Measurements from ENCODE around the gene CHST5.

Gene CHST5

GRCh38 chr16:75535901-75536300 lies at the start of gene CHST5:
TSS of gene CHST5 (minus strand) at chr16:75536108. CDS start at chr16:75530384, 5,724 bp downstream.
- Histone ChIP-seq H3K4me1 (ENCODE audit: control insufficient read depth, insufficient read depth, low read length) (no peaks in the 10 kb centered on the region), H3K27me3 (ENCODE audit: control insufficient read depth, insufficient read depth, low read length) (no peaks in the 10 kb centered on the region), H3K4me3 (ENCODE audit: low read length) (peak within 1 kb of the TSS; percentile 46), H3K27ac (ENCODE audit: low read depth, low read length) (no peak within 1 kb of the TSS), H3K36me3 (ENCODE audit: control insufficient read depth, insufficient read depth, low read length) (peaks cover 2% of the 10 kb centered on the region), H3K9ac (ENCODE audit: low read length) (no peak within 1 kb of the TSS)

GRCh38 chr16:75584108-75584507 lies 48.2 kb upstream of the CHST5 start:
- Histone ChIP-seq H3K4me1 (ENCODE audit: control insufficient read depth, insufficient read depth, low read length) (peaks cover 5% of the 10 kb centered on the region), H3K9ac (ENCODE audit: low read length) (no peak overlapping the region), H3K27ac (ENCODE audit: low read depth, low read length) (no peak overlapping the region), H3K36me3 (ENCODE audit: control insufficient read depth, insufficient read depth, low read length) (no peaks in the 10 kb centered on the region), H3K4me3 (ENCODE audit: low read length) (no peak overlapping the region), H3K27me3 (ENCODE audit: control insufficient read depth, insufficient read depth, low read length) (no peaks in the 10 kb centered on the region)

DNA sequence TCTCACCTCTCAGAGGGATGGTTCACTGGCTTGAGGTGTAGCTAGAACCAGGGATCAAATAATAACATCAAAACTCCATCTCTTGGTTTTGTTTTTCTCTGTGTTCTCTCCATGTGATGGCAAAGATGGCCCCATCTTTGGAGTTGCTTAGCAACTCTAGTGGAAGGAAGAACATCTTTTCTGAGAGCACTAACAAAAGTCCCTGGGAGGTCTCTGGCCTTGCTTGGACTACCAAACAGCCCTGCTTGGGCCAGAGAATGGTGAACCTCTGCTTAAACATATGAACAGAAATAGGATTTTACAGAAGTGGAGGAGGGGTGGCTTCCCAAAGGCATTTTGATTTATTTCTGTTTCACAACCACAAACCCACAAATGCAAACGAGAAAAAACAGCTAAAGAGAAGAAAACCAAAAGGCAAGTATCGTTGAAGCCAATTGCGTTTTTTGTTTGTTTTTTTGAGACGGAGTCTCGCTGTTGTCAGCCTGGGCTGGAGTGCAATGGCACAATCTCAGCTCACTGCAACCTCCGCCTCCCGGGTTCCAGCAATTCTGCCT lies 43.5 kb upstream of the CHST5 start:
- H3K4me1 ChIP-seq (ENCODE audit: control insufficient read depth, insufficient read depth, low read length) = no peaks in the 10 kb centered on the region
- H3K27ac ChIP-seq (ENCODE audit: low read depth, low read length) = no peak overlapping the region
- no peaks in the 10 kb centered on the region for H3K27me3 ChIP-seq (ENCODE audit: control insufficient read depth, insufficient read depth, low read length)
- H3K9ac ChIP-seq (ENCODE audit: low read length) = no peak overlapping the region
- peaks cover 19% of the 10 kb centered on the region for H3K36me3 ChIP-seq (ENCODE audit: control insufficient read depth, insufficient read depth, low read length)
- H3K4me3 ChIP-seq (ENCODE audit: low read length) = no peak overlapping the region

GRCh38 chr16:75578725-75579124 lies 42.8 kb upstream of the CHST5 start:
- H3K27ac ChIP-seq (ENCODE audit: low read depth, low read length) = no peak overlapping the region
- no peaks in the 10 kb centered on the region for H3K27me3 ChIP-seq (ENCODE audit: control insufficient read depth, insufficient read depth, low read length)
- peaks cover 22% of the 10 kb centered on the region for H3K36me3 ChIP-seq (ENCODE audit: control insufficient read depth, insufficient read depth, low read length)
- H3K4me3 ChIP-seq (ENCODE audit: low read length) = no peak overlapping the region
- H3K9ac ChIP-seq (ENCODE audit: low read length) = no peak overlapping the region
- no peaks in the 10 kb centered on the region for H3K4me1 ChIP-seq (ENCODE audit: control insufficient read depth, insufficient read depth, low read length)

- no peak overlapping the region for H3K9ac ChIP-seq (ENCODE audit: low read length)
- no peak overlapping the region for H3K27ac ChIP-seq (ENCODE audit: low read depth, low read length)
- H3K27me3 ChIP-seq (ENCODE audit: control insufficient read depth, insufficient read depth, low read length) = no peaks in the 10 kb centered on the region
- H3K4me1 ChIP-seq (ENCODE audit: control insufficient read depth, insufficient read depth, low read length) = no peaks in the 10 kb centered on the region
- H3K4me3 ChIP-seq (ENCODE audit: low read length) = no peak overlapping the region
- peaks cover 22% of the 10 kb centered on the region for H3K36me3 ChIP-seq (ENCODE audit: control insufficient read depth, insufficient read depth, low read length)
These were observed 42.3 kb upstream of the CHST5 start for GRCh38 chr16:75578212-75578611.

- no peak overlapping the region for H3K4me3 ChIP-seq (ENCODE audit: low read length)
- no peak overlapping the region for H3K9ac ChIP-seq (ENCODE audit: low read length)
- no peaks in the 10 kb centered on the region for H3K27me3 ChIP-seq (ENCODE audit: control insufficient read depth, insufficient read depth, low read length)
- peaks cover 30% of the 10 kb centered on the region for H3K36me3 ChIP-seq (ENCODE audit: control insufficient read depth, insufficient read depth, low read length)
- H3K27ac ChIP-seq (ENCODE audit: low read depth, low read length) = no peak overlapping the region
- H3K4me1 ChIP-seq (ENCODE audit: control insufficient read depth, insufficient read depth, low read length) = no peaks in the 10 kb centered on the region
These were observed 40.5 kb upstream of the CHST5 start for GRCh38 chr16:75576384-75576811.

- Histone ChIP-seq H3K36me3 (ENCODE audit: control insufficient read depth, insufficient read depth, low read length) (peaks cover 30% of the 10 kb centered on the region), H3K27ac (ENCODE audit: low read depth, low read length) (no peak overlapping the region)
These were observed 40.0 kb upstream of the CHST5 start for GRCh38 chr16:75575958-75576357.

DNA sequence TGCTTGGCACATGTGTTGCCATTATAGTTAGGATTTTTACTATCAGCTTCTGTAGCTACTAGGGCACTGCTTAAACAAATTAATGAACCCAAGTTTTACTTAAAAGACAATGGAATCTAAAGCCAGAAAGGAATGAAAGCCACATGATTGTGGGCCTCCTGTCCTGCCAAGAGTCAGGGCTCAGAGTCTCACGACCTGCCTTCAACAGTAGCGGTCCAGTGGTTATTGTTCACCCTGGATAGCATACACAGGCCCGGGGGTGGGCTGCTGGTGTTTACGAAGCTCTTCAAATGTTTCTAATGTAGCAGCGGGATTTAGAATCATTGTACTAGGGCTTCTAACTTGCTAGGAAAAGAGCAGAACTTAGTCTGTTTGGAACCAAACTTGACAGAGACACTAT lies 38.0 kb upstream of the CHST5 start:
- Histone ChIP-seq H3K9ac (ENCODE audit: low read length) (no peak overlapping the region), H3K36me3 (ENCODE audit: control insufficient read depth, insufficient read depth, low read length) (peaks cover 39% of the 10 kb centered on the region), H3K27ac (ENCODE audit: low read depth, low read length) (no peak overlapping the region), H3K27me3 (ENCODE audit: control insufficient read depth, insufficient read depth, low read length) (no peaks in the 10 kb centered on the region), H3K4me3 (ENCODE audit: low read length) (no peak overlapping the region), H3K4me1 (ENCODE audit: control insufficient read depth, insufficient read depth, low read length) (no peaks in the 10 kb centered on the region)

More at GRCh38 chr16:75575958-75576357, 40.0 kb upstream of the CHST5 start:
- Histone ChIP-seq H3K9ac (ENCODE audit: low read length) (no peak overlapping the region), H3K4me3 (ENCODE audit: low read length) (no peak overlapping the region), H3K4me1 (ENCODE audit: control insufficient read depth, insufficient read depth, low read length) (no peaks in the 10 kb centered on the region), H3K27me3 (ENCODE audit: control insufficient read depth, insufficient read depth, low read length) (no peaks in the 10 kb centered on the region)

DNA sequence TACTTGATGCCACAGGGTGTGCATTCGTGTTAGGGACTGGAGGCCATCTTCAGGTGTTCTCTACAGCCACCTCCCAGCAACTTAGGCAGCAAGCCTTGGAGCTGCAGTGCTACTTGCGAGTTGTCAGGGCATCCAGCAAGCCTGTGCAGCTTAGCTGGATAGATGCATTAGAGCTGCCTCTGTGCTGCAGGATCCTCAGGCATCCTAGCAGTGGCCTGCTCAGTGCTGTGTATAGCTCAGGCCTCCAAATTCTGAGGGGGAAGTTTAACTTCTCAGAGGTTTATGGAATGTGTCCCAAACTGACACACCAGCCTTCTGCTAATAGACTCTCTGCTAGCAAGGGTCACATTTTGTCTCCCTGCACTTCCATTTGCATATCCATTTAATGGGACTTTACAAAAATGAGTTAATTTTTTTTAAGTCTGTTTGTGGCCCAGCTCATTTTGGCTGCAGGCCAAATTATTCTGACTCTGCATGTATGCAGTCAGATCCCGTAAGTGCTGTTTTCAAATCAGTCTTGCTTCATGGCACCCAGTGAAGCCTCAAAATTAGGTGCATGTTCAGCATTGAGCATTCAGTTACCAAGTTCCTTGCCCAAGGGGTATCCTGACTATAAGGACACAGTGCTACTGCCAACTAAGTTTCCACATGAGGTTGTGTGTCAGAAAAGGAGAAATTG lies 37.1 kb upstream of the CHST5 start:
- Histone ChIP-seq H3K27ac (ENCODE audit: low read depth, low read length) (no peak overlapping the region), H3K4me1 (ENCODE audit: control insufficient read depth, insufficient read depth, low read length) (peaks cover under 1% of the 10 kb centered on the region), H3K36me3 (ENCODE audit: control insufficient read depth, insufficient read depth, low read length) (peaks cover 37% of the 10 kb centered on the region)

GRCh38 chr16:75570396-75571065 lies 34.6 kb upstream of the CHST5 start:
- Histone ChIP-seq H3K4me1 (ENCODE audit: control insufficient read depth, insufficient read depth, low read length) (peaks cover 16% of the 10 kb centered on the region), H3K36me3 (ENCODE audit: control insufficient read depth, insufficient read depth, low read length) (peaks cover 22% of the 10 kb centered on the region), H3K27me3 (ENCODE audit: control insufficient read depth, insufficient read depth, low read length) (no peaks in the 10 kb centered on the region), H3K27ac (ENCODE audit: low read depth, low read length) (no peak overlapping the region), H3K9ac (ENCODE audit: low read length) (no peak overlapping the region), H3K4me3 (ENCODE audit: low read length) (no peak overlapping the region)

More for the DNA sequence above, 37.1 kb upstream of the CHST5 start:
- Histone ChIP-seq H3K27me3 (ENCODE audit: control insufficient read depth, insufficient read depth, low read length) (no peaks in the 10 kb centered on the region), H3K4me3 (ENCODE audit: low read length) (no peak overlapping the region), H3K9ac (ENCODE audit: low read length) (no peak overlapping the region)

DNA sequence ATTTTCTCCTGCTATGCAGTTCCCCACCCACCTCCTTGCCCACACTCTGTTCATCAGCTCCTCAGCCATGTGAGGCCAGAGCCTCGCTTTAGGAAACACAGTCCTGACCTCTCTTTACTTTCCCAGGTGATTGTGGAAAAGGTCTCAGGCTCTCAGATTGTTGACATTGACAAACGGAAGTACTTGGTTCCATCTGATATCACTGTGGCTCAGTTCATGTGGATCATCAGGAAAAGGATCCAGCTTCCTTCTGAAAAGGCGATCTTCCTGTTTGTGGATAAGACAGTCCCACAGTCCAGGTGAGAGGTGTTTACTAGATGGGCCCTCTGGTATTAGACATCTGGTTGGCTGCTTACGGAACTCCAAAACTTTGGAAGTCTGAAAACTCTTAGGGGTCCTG lies 32.0 kb upstream of the CHST5 start:
- H3K36me3 ChIP-seq (ENCODE audit: control insufficient read depth, insufficient read depth, low read length) = peaks cover 17% of the 10 kb centered on the region
- no peaks in the 10 kb centered on the region for H3K27me3 ChIP-seq (ENCODE audit: control insufficient read depth, insufficient read depth, low read length)
- no peak overlapping the region for H3K27ac ChIP-seq (ENCODE audit: low read depth, low read length)
- peak overlapping the region; percentile 1 for H3K4me3 ChIP-seq (ENCODE audit: low read length)
- H3K4me1 ChIP-seq (ENCODE audit: control insufficient read depth, insufficient read depth, low read length) = peaks cover 16% of the 10 kb centered on the region
- no peak overlapping the region for H3K9ac ChIP-seq (ENCODE audit: low read length)

- Histone ChIP-seq H3K9ac (ENCODE audit: low read length) (peak overlapping the region; percentile 68), H3K4me3 (ENCODE audit: low read length) (peak overlapping the region; percentile 98), H3K4me1 (ENCODE audit: control insufficient read depth, insufficient read depth, low read length) (peaks cover 16% of the 10 kb centered on the region), H3K27me3 (ENCODE audit: control insufficient read depth, insufficient read depth, low read length) (no peaks in the 10 kb centered on the region), H3K27ac (ENCODE audit: low read depth, low read length) (peak overlapping the region; percentile 69), H3K36me3 (ENCODE audit: control insufficient read depth, insufficient read depth, low read length) (peaks cover 9% of the 10 kb centered on the region)
These were observed 30.9 kb upstream of the CHST5 start for GRCh38 chr16:75566758-75567255.
